PC-3 (cell line): ENCODE results near the gene CCDC192. TPM values are rescaled to one million over a fixed set of nuclear protein-coding genes. Genes with fewer than 3 reads are reported as not detected.

ENCODE experiments used
- ATAC-seq: fragments of 200-7000 bp; cut with Tn5 transposase; 2 replicates; pipeline ENCODE4 v1.9.1; 2020; ENCODE audit warnings: mild to moderate bottlenecking, moderate library complexity
- BruUV-seq: library from RNA; stranded (reverse); fragments of 400-500 nt; replicated peaks from 2 replicates; lab custom pipeline; 2021; lab: Mats Ljungman, UMichigan
- CTCF ChIA-PET: fragments of 300-600 bp; sonication (Branson Sonifier 250); formaldehyde crosslinking; loops from one replicate; lab custom pipeline; 2022; ENCODE audit warnings: antibody characterized with exemption; lab: Charles Lee
- POLR2A ChIA-PET: fragments of 300-600 bp; sonication (Branson Sonifier 250); formaldehyde crosslinking; loops from one replicate; lab custom pipeline; 2022; ENCODE audit warnings: antibody characterized with exemption; ENCODE audit not compliant: unreplicated experiment; lab: Charles Lee
- DNase-seq: peaks from one replicate; pipeline ENCODE4 v3.0.0-alpha.2; 2015
- H2AFZ ChIP-seq: fragments of 300-600 bp; sonication (generic); 2 replicates; pipeline ENCODE4 v1.6.0; 2016; ENCODE audit warnings: antibody characterized with exemption, low read length
- H3F3A ChIP-seq: fragments of 300-600 bp; sonication (generic); one replicate; pipeline ENCODE4 v1.6.0; 2017; ENCODE audit warnings: antibody characterized with exemption, low read length, control low read depth, mild to moderate bottlenecking; ENCODE audit not compliant: unreplicated experiment
- H3K27ac ChIP-seq: fragments of 300-600 bp; sonication (generic); 2 replicates; pipeline ENCODE4 v1.5.1; 2016; ENCODE audit warnings: mild to moderate bottlenecking, low read length
- H3K27me3 ChIP-seq: fragments of 300-600 bp; sonication (generic); 2 replicates; pipeline ENCODE4 v1.6.1; 2016; ENCODE audit warnings: low read length, mixed read lengths
- H3K36me3 ChIP-seq: fragments of 300-600 bp; sonication (generic); 2 replicates; pipeline ENCODE4 v1.6.1; 2016; ENCODE audit warnings: low read depth, mixed run types, low read length, mixed read lengths
- H3K4me1 ChIP-seq: fragments of 300-600 bp; sonication (generic); 2 replicates; pipeline ENCODE4 v1.5.1; 2016; ENCODE audit warnings: low read length; ENCODE audit not compliant: insufficient read depth
- H3K4me2 ChIP-seq: fragments of 300-600 bp; sonication (generic); 2 replicates; pipeline ENCODE4 v1.6.0; 2016; ENCODE audit warnings: low read length
- H3K4me3 ChIP-seq: fragments of 300-600 bp; sonication (generic); 2 replicates; pipeline ENCODE4 v1.5.1; 2016; ENCODE audit warnings: mild to moderate bottlenecking, low read length, mixed read lengths
- H3K79me2 ChIP-seq: fragments of 300-600 bp; sonication (generic); 2 replicates; pipeline ENCODE4 v1.6.1; 2017; ENCODE audit warnings: low read length, mixed read lengths
- H3K9ac ChIP-seq: fragments of 300-600 bp; sonication (generic); 2 replicates; pipeline ENCODE4 v1.6.0; 2016; ENCODE audit warnings: mild to moderate bottlenecking, low read length
- H3K9me2 ChIP-seq: fragments of 300-600 bp; sonication (generic); replicated peaks from 2 replicates; pipeline ENCODE4 v1.6.1; 2016; ENCODE audit warnings: mixed run types, low read length, mixed read lengths
- H3K9me3 ChIP-seq: fragments of 300-600 bp; sonication (generic); 2 replicates; pipeline ENCODE4 v1.6.1; 2016; ENCODE audit warnings: low read length, mixed read lengths
- H4K20me1 ChIP-seq: fragments of 300-600 bp; sonication (generic); 2 replicates; pipeline ENCODE4 v1.6.1; 2016; ENCODE audit warnings: low read length, mixed read lengths
- EZH2 ChIP-seq: fragments of 300-600 bp; sonication (generic); IDR thresholded peaks from one replicate; pipeline ENCODE4 v1.6.1; 2017; ENCODE audit warnings: antibody characterized with exemption, mild to moderate bottlenecking, low read length; ENCODE audit not compliant: unreplicated experiment
- EZH2phosphoT487 ChIP-seq: fragments of 300-600 bp; sonication (generic); IDR thresholded peaks from 2 replicates; pipeline ENCODE4 v1.6.1; 2018; ENCODE audit warnings: mild to moderate bottlenecking, antibody characterized with exemption, low read length, borderline replicate concordance
- intact Hi-C: fragments of 100-400 bp; cut with micrococcal nuclease; formaldehyde crosslinking; loops from 2 replicates; pipeline ENCODE4 v1.9.0; 2023
- total RNA-seq: library from RNA; depleted of rRNA; stranded (reverse); fragments of >200 nt; gene quantifications from 2 replicates; pipeline ENCODE4 v1.2.3, GENCODE V29; 2014
- TF ChIP-seq, protein P1 (sequence below): fragments of 300-600 bp; sonication (generic); conservative IDR thresholded peaks from 2 replicates; pipeline ENCODE4 v1.5.1; 2017; ENCODE audit warnings: antibody characterized with exemption, low read depth, mild to moderate bottlenecking, low read length

CCDC192 gene
- total RNA-seq, 1 experiment from 2014 or later, result not detected

DNA sequence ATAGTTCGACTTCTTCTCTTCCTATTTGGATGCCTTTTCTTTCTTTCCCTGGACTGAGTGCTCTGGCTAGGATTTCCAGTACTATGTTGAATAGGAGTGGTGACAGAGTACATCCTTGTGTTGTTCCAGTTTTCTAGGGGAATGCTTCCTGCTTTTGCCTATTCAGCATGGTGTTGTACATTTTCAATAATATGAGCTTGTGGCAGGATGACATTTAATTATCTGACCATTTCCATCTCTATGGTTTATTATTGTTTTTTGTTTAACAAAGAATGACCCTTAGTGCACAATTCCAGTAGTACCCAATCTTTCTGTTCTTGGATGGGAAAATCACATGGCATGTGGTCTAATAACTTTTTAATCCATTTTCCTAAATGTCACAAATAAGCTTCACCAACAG is 244.8 kb downstream of the CCDC192 start:
- Histone ChIP-seq H3F3A (peaks cover 5% of the 10 kb centered on the region), H2AFZ (no peak overlapping the region), H3K4me2 (no peak overlapping the region), H3K79me2 (no peaks in the 10 kb centered on the region), H3K27ac (no peak overlapping the region), H3K4me3 (no peak overlapping the region), H3K36me3 (no peaks in the 10 kb centered on the region), H3K27me3 (no peaks in the 10 kb centered on the region), H3K9me2 (no peaks in the 10 kb centered on the region), H3K4me1 (peaks cover 29% of the 10 kb centered on the region), H3K9me3 (no peaks in the 10 kb centered on the region), H3K9ac (no peak overlapping the region), H4K20me1 (no peaks in the 10 kb centered on the region)
- no TSS peak for BruUV-seq
- CTCF ChIA-PET, result no interaction called here
- TF ChIP-seq, protein P1, sequence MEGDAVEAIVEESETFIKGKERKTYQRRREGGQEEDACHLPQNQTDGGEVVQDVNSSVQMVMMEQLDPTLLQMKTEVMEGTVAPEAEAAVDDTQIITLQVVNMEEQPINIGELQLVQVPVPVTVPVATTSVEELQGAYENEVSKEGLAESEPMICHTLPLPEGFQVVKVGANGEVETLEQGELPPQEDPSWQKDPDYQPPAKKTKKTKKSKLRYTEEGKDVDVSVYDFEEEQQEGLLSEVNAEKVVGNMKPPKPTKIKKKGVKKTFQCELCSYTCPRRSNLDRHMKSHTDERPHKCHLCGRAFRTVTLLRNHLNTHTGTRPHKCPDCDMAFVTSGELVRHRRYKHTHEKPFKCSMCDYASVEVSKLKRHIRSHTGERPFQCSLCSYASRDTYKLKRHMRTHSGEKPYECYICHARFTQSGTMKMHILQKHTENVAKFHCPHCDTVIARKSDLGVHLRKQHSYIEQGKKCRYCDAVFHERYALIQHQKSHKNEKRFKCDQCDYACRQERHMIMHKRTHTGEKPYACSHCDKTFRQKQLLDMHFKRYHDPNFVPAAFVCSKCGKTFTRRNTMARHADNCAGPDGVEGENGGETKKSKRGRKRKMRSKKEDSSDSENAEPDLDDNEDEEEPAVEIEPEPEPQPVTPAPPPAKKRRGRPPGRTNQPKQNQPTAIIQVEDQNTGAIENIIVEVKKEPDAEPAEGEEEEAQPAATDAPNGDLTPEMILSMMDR, result no peak
- TF ChIP-seq EZH2phosphoT487 (no peak), EZH2 (no peak)
- no peak for DNase-seq
- intact Hi-C loops, result no loop called here
- no peak for ATAC-seq
- POLR2A ChIA-PET, result no interaction called here

DNA sequence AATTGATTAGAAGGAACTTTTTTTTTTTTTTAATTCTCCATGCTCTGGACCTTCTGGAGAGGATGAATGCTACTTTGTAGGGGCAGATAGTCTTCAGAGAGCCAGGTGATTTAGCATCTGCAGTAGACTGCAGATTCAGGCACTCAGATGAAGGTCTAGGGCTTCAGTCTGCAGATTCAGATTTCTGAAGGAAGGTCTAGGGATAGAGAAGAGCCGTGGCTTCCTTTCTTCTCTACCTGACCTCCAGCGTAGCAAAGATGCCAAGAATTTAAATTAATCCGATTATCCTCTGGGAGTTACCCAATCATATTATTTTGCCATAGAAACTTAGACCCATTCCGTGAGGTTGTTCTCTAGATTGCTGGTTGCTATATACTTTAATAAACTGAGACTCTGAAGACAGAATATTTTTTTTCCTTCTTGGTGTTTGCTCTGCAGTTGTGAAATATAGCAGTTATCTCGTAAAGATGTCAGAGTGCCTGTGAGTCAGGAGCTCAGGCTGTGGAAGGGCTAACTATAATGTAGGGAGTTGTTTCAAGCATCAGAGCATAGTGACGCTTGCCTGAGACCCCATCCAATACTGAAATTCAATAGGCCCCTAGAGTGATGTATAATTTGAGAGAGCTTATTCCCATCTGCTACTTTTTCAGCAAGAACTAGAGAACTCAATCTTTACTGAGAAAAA is 247.7 kb downstream of the CCDC192 start:
- POLR2A ChIA-PET, result interaction anchor here (0.6 kb wide), 1 partner anchor 37 kb away, joined by 6 read pairs; no protein-coding TSS in a partner anchor
- DNase-seq, result peak; percentile 79
- Histone ChIP-seq H3K4me1 (peaks cover 14% of the 10 kb centered on the region), H3K36me3 (no peaks in the 10 kb centered on the region), H2AFZ (no peak overlapping the region), H3K9me3 (no peaks in the 10 kb centered on the region), H3K4me2 (peak overlapping the region; percentile 31), H3K9me2 (no peaks in the 10 kb centered on the region), H3K27me3 (no peaks in the 10 kb centered on the region), H3K79me2 (no peaks in the 10 kb centered on the region), H3K4me3 (no peak overlapping the region), H3K27ac (peak overlapping the region; percentile 41), H3K9ac (peak overlapping the region; percentile 6), H4K20me1 (no peaks in the 10 kb centered on the region), H3F3A (peaks cover 5% of the 10 kb centered on the region)
- CTCF ChIA-PET, result no interaction called here
- BruUV-seq, result no TSS peak
- intact Hi-C loops, result loop anchor here (1.0 to 2.0 kb wide), 2 partner anchors 8 to 250 kb away; no protein-coding TSS in a partner anchor
- peak; percentile 100 for ATAC-seq
- TF ChIP-seq EZH2, result no peak
- no peak for TF ChIP-seq EZH2phosphoT487
- TF ChIP-seq, protein P1, result no peak

DNA sequence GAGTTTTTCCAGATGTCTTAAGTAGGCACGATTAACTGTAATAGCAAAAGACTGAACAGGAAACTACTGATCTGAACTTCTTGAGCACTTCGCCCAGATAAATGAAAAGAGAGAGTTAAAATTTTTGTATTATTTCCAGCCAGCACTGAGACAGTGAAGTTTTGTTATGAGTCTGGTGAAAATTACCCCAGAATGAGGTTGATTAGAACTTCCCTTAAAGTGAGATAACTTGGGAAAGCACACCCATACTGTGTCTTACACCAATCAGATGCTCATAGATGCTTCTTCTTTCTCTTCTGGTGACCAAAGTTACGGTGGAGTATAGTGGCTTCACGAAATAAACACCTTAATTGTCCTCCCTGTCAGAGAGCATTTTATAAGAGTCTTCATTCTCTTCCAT is 248.6 kb downstream of the CCDC192 start:
- ChIA-PET CTCF (no interaction called here), POLR2A (interaction anchor here (0.6 kb wide), 1 partner anchor 122 kb away, joined by 3 read pairs; no protein-coding TSS in a partner anchor)
- DNase-seq (no peak), ATAC-seq (no peak)
- intact Hi-C loops, result loop anchor here (1.0 to 2.0 kb wide), 2 partner anchors 8 to 249 kb away; no protein-coding TSS in a partner anchor
- Histone ChIP-seq H3K36me3 (no peaks in the 10 kb centered on the region), H3K9me2 (no peaks in the 10 kb centered on the region), H3K27ac (no peak overlapping the region; the same call in 1 of the 2 replicates), H3K4me2 (no peak overlapping the region), H3K79me2 (no peaks in the 10 kb centered on the region), H3F3A (peaks cover 5% of the 10 kb centered on the region), H3K27me3 (no peaks in the 10 kb centered on the region), H2AFZ (no peak overlapping the region), H3K4me3 (no peak overlapping the region), H3K9me3 (no peaks in the 10 kb centered on the region), H4K20me1 (no peaks in the 10 kb centered on the region), H3K9ac (peak overlapping the region; percentile 6; the same call in 1 of the 2 replicates), H3K4me1 (peaks cover 16% of the 10 kb centered on the region)
- no TSS peak for BruUV-seq
- TF ChIP-seq, protein P1, result no peak
- no peak for TF ChIP-seq EZH2
- TF ChIP-seq EZH2phosphoT487, result no peak
